RWPE2 (cell line): Measurements from ENCODE around the gene LSMEM2.

ENCODE experiments used
- ATAC-seq: fragments of 200-7000 bp; cut with Tn5 transposase; 3 replicates; pipeline ENCODE4 v1.9.1; 2021; ENCODE audit warnings: low read depth
- DNase-seq: peaks from one replicate; pipeline ENCODE4 v3.0.0-alpha.2; 2020; ENCODE audit warnings: low spot score
- H3K27ac ChIP-seq: fragments of 450-650 bp; 2 replicates; pipeline ENCODE4 v1.5.1; 2017; ENCODE audit warnings: mild to moderate bottlenecking; ENCODE audit not compliant: poor library complexity, severe bottlenecking
- H3K27me3 ChIP-seq: fragments of 250-450 bp; sonication (Bioruptor Pico); 2 replicates; pipeline ENCODE4 v1.5.1; 2021; ENCODE audit warnings: mild to moderate bottlenecking, moderate library complexity; ENCODE audit not compliant: insufficient read depth, poor library complexity, severe bottlenecking
- H3K36me3 ChIP-seq: fragments of 250-450 bp; sonication (Bioruptor Pico); 2 replicates; pipeline ENCODE4 v1.5.1; 2020; ENCODE audit warnings: low read depth, mild to moderate bottlenecking, moderate library complexity
- H3K4me1 ChIP-seq: fragments of 250-450 bp; sonication (Bioruptor Pico); 2 replicates; pipeline ENCODE4 v1.5.1; 2021; ENCODE audit warnings: mild to moderate bottlenecking, moderate library complexity; ENCODE audit not compliant: insufficient read depth, poor library complexity, severe bottlenecking
- H3K4me3 ChIP-seq: fragments of 250-450 bp; sonication (Bioruptor Pico); 2 replicates; pipeline ENCODE4 v1.5.1; 2021; ENCODE audit warnings: mild to moderate bottlenecking, moderate library complexity; ENCODE audit not compliant: severe bottlenecking
- H3K9me3 ChIP-seq: fragments of 250-450 bp; sonication (Bioruptor Pico); 2 replicates; pipeline ENCODE4 v1.5.1; 2021; ENCODE audit warnings: mild to moderate bottlenecking, moderate library complexity; ENCODE audit not compliant: severe bottlenecking
- CTCF ChIP-seq: fragments of 450-650 bp; IDR thresholded peaks from one replicate; pipeline ENCODE4 v1.5.1; 2017; ENCODE audit warnings: mild to moderate bottlenecking, moderate library complexity; ENCODE audit not compliant: poor library complexity, severe bottlenecking

LSMEM2 gene

GRCh38 chr3:50321336-50322114 is 42.6 kb downstream of the LSMEM2 start:
- peak overlapping the region; percentile 59 for H3K27ac ChIP-seq
- DNase-seq, result peak; percentile 92
- H3K27me3 ChIP-seq, result no peaks in the 10 kb centered on the region
- TF ChIP-seq CTCF, result peak; percentile 75
- H3K36me3 ChIP-seq, result peaks cover 42% of the 10 kb centered on the region
- H3K4me1 ChIP-seq, result peaks cover 12% of the 10 kb centered on the region
- peak; percentile 49 for ATAC-seq
- H3K9me3 ChIP-seq, result no peaks in the 10 kb centered on the region
- peak overlapping the region; percentile 83 for H3K4me3 ChIP-seq

GRCh38 chr3:50322115-50322385 is 43.2 kb downstream of the LSMEM2 start:
- no peak for TF ChIP-seq CTCF
- H3K36me3 ChIP-seq, result peaks cover 47% of the 10 kb centered on the region
- DNase-seq, result peak; percentile 41
- peak overlapping the region; percentile 59 for H3K27ac ChIP-seq
- no peak for ATAC-seq
- peak overlapping the region; percentile 83 for H3K4me3 ChIP-seq
- H3K27me3 ChIP-seq, result no peaks in the 10 kb centered on the region
- H3K4me1 ChIP-seq, result peaks cover 10% of the 10 kb centered on the region
- H3K9me3 ChIP-seq, result no peaks in the 10 kb centered on the region

- peak; percentile 52 for DNase-seq
- Histone ChIP-seq H3K36me3 (peaks cover 45% of the 10 kb centered on the region), H3K27me3 (no peaks in the 10 kb centered on the region), H3K4me1 (peaks cover 5% of the 10 kb centered on the region), H3K4me3 (peak within 1 kb of the TSS; percentile 83), H3K9me3 (no peaks in the 10 kb centered on the region), H3K27ac (peak within 1 kb of the TSS; percentile 59)
- ATAC-seq, result no peak
- no peak for TF ChIP-seq CTCF
These were observed 43.7 kb downstream of the LSMEM2 start, which contains the start of gene HYAL2 for GRCh38 chr3:50322386-50323091. Gene HYAL2 (minus strand): TSS chr3:50322745. CDS start chr3:50320489, 2,256 bp downstream.

GRCh38 chr3:50323092-50323600 is 44.3 kb downstream of the LSMEM2 start:
- Histone ChIP-seq H3K4me1 (no peaks in the 10 kb centered on the region), H3K4me3 (no peak overlapping the region), H3K27ac (peak overlapping the region; percentile 6), H3K27me3 (no peaks in the 10 kb centered on the region), H3K36me3 (peaks cover 39% of the 10 kb centered on the region), H3K9me3 (no peaks in the 10 kb centered on the region)
- ATAC-seq, result no peak
- no peak for TF ChIP-seq CTCF
- no peak for DNase-seq
